ENCODE data around the gene BICD2.

- TF ChIP-seq EZH2 (IDR thresholded peaks at IDR 0.05; ENCODE audit: low read length, missing control alignments) = no peak
- TF ChIP-seq CTCF (conservative IDR thresholded peaks at IDR 0.05 in 1 of 2, IDR thresholded peaks at IDR 0.05 in 1 of 2; ENCODE audit: low read depth in 1 of 2, low read length in 2 of 2) = no peak
Observed at GRCh38 chr9:92712767-92713166, 51.9 kb downstream of the BICD2 start.
